Measurements from ENCODE around the gene CTNNA2.

CTNNA2 gene

GRCh38 chr2:80381666-80382065 lies 868.8 kb downstream of the CTNNA2 start:
- no peaks in the 10 kb centered on the region for H3K4me1 ChIP-seq (ENCODE audit: control insufficient read depth in 2 of 2, insufficient read depth in 1 of 2, low read depth in 1 of 2, low read length in 2 of 2)
- no peak overlapping the region for H3K27ac ChIP-seq (replicated peaks; ENCODE audit: low read length)
- H3K4me2 ChIP-seq (ENCODE audit: insufficient read depth, low read length, poor library complexity, severe bottlenecking): no peak overlapping the region
- WGBS, 2 donors (ENCODE audit: extremely low coverage in 2 of 2, insufficient read length in 2 of 2, insufficient replicate concordance in 1 of 2): no CpG with 5 or more reads among the region's 3 CpGs
- H2BK120ac ChIP-seq (ENCODE audit: low read depth, low read length): no peak overlapping the region
- no peak overlapping the region for H2AFZ ChIP-seq (ENCODE audit: low read length)
- no peak overlapping the region for H3K9ac ChIP-seq (ENCODE audit: low read depth, low read length, poor library complexity)
- no peak overlapping the region for H2BK15ac ChIP-seq (ENCODE audit: low read length)
- no peak overlapping the region for H3K23ac ChIP-seq (ENCODE audit: low read depth, low read length, poor library complexity)
- no peaks in the 10 kb centered on the region for H3K27me3 ChIP-seq (ENCODE audit: control insufficient read depth in 3 of 3, insufficient read depth in 3 of 3, low read depth in 1 of 3, low read length in 3 of 3)
- H3K18ac ChIP-seq (ENCODE audit: low read length): no peak overlapping the region
- H4K91ac ChIP-seq (ENCODE audit: low read depth, low read length, poor library complexity): no peak overlapping the region
- H2AK5ac ChIP-seq (ENCODE audit: low read depth, low read length): no peak overlapping the region
- H3K79me1 ChIP-seq (ENCODE audit: low read depth, low read length): no peaks in the 10 kb centered on the region
- no peaks in the 10 kb centered on the region for H3K9me3 ChIP-seq (replicated peaks in 1 of 2; ENCODE audit: control insufficient read depth in 2 of 2, insufficient read depth in 1 of 2, low read depth in 1 of 2, low read length in 2 of 2)
- no peak overlapping the region for H2BK5ac ChIP-seq (ENCODE audit: low read length)
- H3K4ac ChIP-seq (ENCODE audit: low read length): no peak overlapping the region
- H3K36me3 ChIP-seq (replicated peaks in 1 of 2; ENCODE audit: control insufficient read depth in 2 of 2, insufficient read depth in 2 of 2, low read length in 2 of 2): no peaks in the 10 kb centered on the region
- H2BK12ac ChIP-seq (ENCODE audit: low read length): no peak overlapping the region
- no peak overlapping the region for H3K4me3 ChIP-seq (ENCODE audit: low read length in 2 of 2)
- peak overlapping the region; percentile 12 for H3K14ac ChIP-seq (ENCODE audit: low read length)
- H4K8ac ChIP-seq (ENCODE audit: low read depth, low read length): no peak overlapping the region
- DNase-seq (ENCODE audit: low spot score): no peak

GRCh38 chr2:80392441-80392840 lies 879.6 kb downstream of the CTNNA2 start:
- Histone ChIP-seq H3K27ac (replicated peaks; ENCODE audit: low read length) (no peak overlapping the region), H2AK5ac (ENCODE audit: low read depth, low read length) (no peak overlapping the region), H2BK15ac (ENCODE audit: low read length) (no peak overlapping the region), H3K4ac (ENCODE audit: low read length) (no peak overlapping the region), H3K36me3 (replicated peaks in 1 of 2; ENCODE audit: control insufficient read depth in 2 of 2, insufficient read depth in 2 of 2, low read length in 2 of 2) (no peaks in the 10 kb centered on the region), H3K9ac (ENCODE audit: low read depth, low read length, poor library complexity) (no peak overlapping the region), H3K23ac (ENCODE audit: low read depth, low read length, poor library complexity) (no peak overlapping the region), H3K27me3 (ENCODE audit: control insufficient read depth in 3 of 3, insufficient read depth in 3 of 3, low read depth in 1 of 3, low read length in 3 of 3) (no peaks in the 10 kb centered on the region), H2AFZ (ENCODE audit: low read length) (no peak overlapping the region), H4K8ac (ENCODE audit: low read depth, low read length) (no peak overlapping the region), H3K4me2 (ENCODE audit: insufficient read depth, low read length, poor library complexity, severe bottlenecking) (no peak overlapping the region), H2BK12ac (ENCODE audit: low read length) (no peak overlapping the region), H3K9me3 (replicated peaks in 1 of 2; ENCODE audit: control insufficient read depth in 2 of 2, insufficient read depth in 1 of 2, low read depth in 1 of 2, low read length in 2 of 2) (no peaks in the 10 kb centered on the region), H3K14ac (ENCODE audit: low read length) (no peak overlapping the region), H3K79me1 (ENCODE audit: low read depth, low read length) (no peaks in the 10 kb centered on the region), H3K18ac (ENCODE audit: low read length) (no peak overlapping the region), H2BK5ac (ENCODE audit: low read length) (no peak overlapping the region), H4K91ac (ENCODE audit: low read depth, low read length, poor library complexity) (no peak overlapping the region), H3K4me1 (ENCODE audit: control insufficient read depth in 2 of 2, insufficient read depth in 1 of 2, low read depth in 1 of 2, low read length in 2 of 2) (peaks cover 0 to 2% of the 10 kb centered on the region in 2 donors), H3K4me3 (ENCODE audit: low read length in 2 of 2) (no peak overlapping the region), H2BK120ac (ENCODE audit: low read depth, low read length) (no peak overlapping the region)
- DNase-seq (ENCODE audit: low spot score): no peak
- no CpG with 5 or more reads among the region's 2 CpGs for WGBS, 2 donors (ENCODE audit: extremely low coverage in 2 of 2, insufficient read length in 2 of 2, insufficient replicate concordance in 1 of 2)

- H3K9me3 ChIP-seq (replicated peaks in 1 of 2; ENCODE audit: control insufficient read depth in 2 of 2, insufficient read depth in 1 of 2, low read depth in 1 of 2, low read length in 2 of 2): no peaks in the 10 kb centered on the region
- H2BK120ac ChIP-seq (ENCODE audit: low read depth, low read length): no peak overlapping the region
- no peak overlapping the region for H3K4me2 ChIP-seq (ENCODE audit: insufficient read depth, low read length, poor library complexity, severe bottlenecking)
- no peak overlapping the region for H2BK12ac ChIP-seq (ENCODE audit: low read length)
- H3K4ac ChIP-seq (ENCODE audit: low read length): no peak overlapping the region
- H3K79me1 ChIP-seq (ENCODE audit: low read depth, low read length): no peaks in the 10 kb centered on the region
- no peaks in the 10 kb centered on the region for H3K36me3 ChIP-seq (replicated peaks in 1 of 2; ENCODE audit: control insufficient read depth in 2 of 2, insufficient read depth in 2 of 2, low read length in 2 of 2)
- DNase-seq (ENCODE audit: low spot score): no peak
- no peak overlapping the region for H2BK5ac ChIP-seq (ENCODE audit: low read length)
- peaks cover 0 to 2% of the 10 kb centered on the region in 2 donors for H3K4me1 ChIP-seq (ENCODE audit: control insufficient read depth in 2 of 2, insufficient read depth in 1 of 2, low read depth in 1 of 2, low read length in 2 of 2)
- H4K91ac ChIP-seq (ENCODE audit: low read depth, low read length, poor library complexity): no peak overlapping the region
- no peak overlapping the region for H3K4me3 ChIP-seq (ENCODE audit: low read length in 2 of 2)
- WGBS, 2 donors (ENCODE audit: extremely low coverage in 2 of 2, insufficient read length in 2 of 2, insufficient replicate concordance in 1 of 2): no CpG with 5 or more reads among the region's 1 CpG
- no peak overlapping the region for H4K8ac ChIP-seq (ENCODE audit: low read depth, low read length)
- H3K27me3 ChIP-seq (ENCODE audit: control insufficient read depth in 3 of 3, insufficient read depth in 3 of 3, low read depth in 1 of 3, low read length in 3 of 3): no peaks in the 10 kb centered on the region
- H2AFZ ChIP-seq (ENCODE audit: low read length): no peak overlapping the region
- no peak overlapping the region for H2AK5ac ChIP-seq (ENCODE audit: low read depth, low read length)
- H3K18ac ChIP-seq (ENCODE audit: low read length): no peak overlapping the region
- no peak overlapping the region for H3K14ac ChIP-seq (ENCODE audit: low read length)
- no peak overlapping the region for H3K23ac ChIP-seq (ENCODE audit: low read depth, low read length, poor library complexity)
- H3K9ac ChIP-seq (ENCODE audit: low read depth, low read length, poor library complexity): no peak overlapping the region
- H3K27ac ChIP-seq (replicated peaks; ENCODE audit: low read length): no peak overlapping the region
- no peak overlapping the region for H2BK15ac ChIP-seq (ENCODE audit: low read length)
These were observed 881.1 kb downstream of the CTNNA2 start for GRCh38 chr2:80393991-80394390.

GRCh38 chr2:80395251-80395650 lies 882.4 kb downstream of the CTNNA2 start:
- no peak overlapping the region for H3K4me2 ChIP-seq (ENCODE audit: insufficient read depth, low read length, poor library complexity, severe bottlenecking)
- H3K79me1 ChIP-seq (ENCODE audit: low read depth, low read length): no peaks in the 10 kb centered on the region
- no peak overlapping the region for H3K4me3 ChIP-seq (ENCODE audit: low read length in 2 of 2)
- no peaks in the 10 kb centered on the region for H3K9me3 ChIP-seq (replicated peaks in 1 of 2; ENCODE audit: control insufficient read depth in 2 of 2, insufficient read depth in 1 of 2, low read depth in 1 of 2, low read length in 2 of 2)
- H2BK12ac ChIP-seq (ENCODE audit: low read length): no peak overlapping the region
- H3K4me1 ChIP-seq (ENCODE audit: control insufficient read depth in 2 of 2, insufficient read depth in 1 of 2, low read depth in 1 of 2, low read length in 2 of 2): peaks cover 0 to 2% of the 10 kb centered on the region in 2 donors
- no peak overlapping the region for H2BK15ac ChIP-seq (ENCODE audit: low read length)
- H3K9ac ChIP-seq (ENCODE audit: low read depth, low read length, poor library complexity): no peak overlapping the region
- no peak overlapping the region for H2BK5ac ChIP-seq (ENCODE audit: low read length)
- no CpG with 5 or more reads among the region's 1 CpG for WGBS, 2 donors (ENCODE audit: extremely low coverage in 2 of 2, insufficient read length in 2 of 2, insufficient replicate concordance in 1 of 2)
- H2AK5ac ChIP-seq (ENCODE audit: low read depth, low read length): no peak overlapping the region
- H3K4ac ChIP-seq (ENCODE audit: low read length): no peak overlapping the region
- H3K36me3 ChIP-seq (replicated peaks in 1 of 2; ENCODE audit: control insufficient read depth in 2 of 2, insufficient read depth in 2 of 2, low read length in 2 of 2): no peaks in the 10 kb centered on the region
- H2BK120ac ChIP-seq (ENCODE audit: low read depth, low read length): no peak overlapping the region
- no peaks in the 10 kb centered on the region for H3K27me3 ChIP-seq (ENCODE audit: control insufficient read depth in 3 of 3, insufficient read depth in 3 of 3, low read depth in 1 of 3, low read length in 3 of 3)
- no peak overlapping the region for H3K18ac ChIP-seq (ENCODE audit: low read length)
- no peak overlapping the region for H3K14ac ChIP-seq (ENCODE audit: low read length)
- H4K8ac ChIP-seq (ENCODE audit: low read depth, low read length): no peak overlapping the region
- no peak overlapping the region for H4K91ac ChIP-seq (ENCODE audit: low read depth, low read length, poor library complexity)
- H3K23ac ChIP-seq (ENCODE audit: low read depth, low read length, poor library complexity): no peak overlapping the region
- H3K27ac ChIP-seq (replicated peaks; ENCODE audit: low read length): no peak overlapping the region
- no peak overlapping the region for H2AFZ ChIP-seq (ENCODE audit: low read length)
- no peak for DNase-seq (ENCODE audit: low spot score)
